ENCODE data around the gene GSG1L2.

The GSG1L2 gene

DNA sequence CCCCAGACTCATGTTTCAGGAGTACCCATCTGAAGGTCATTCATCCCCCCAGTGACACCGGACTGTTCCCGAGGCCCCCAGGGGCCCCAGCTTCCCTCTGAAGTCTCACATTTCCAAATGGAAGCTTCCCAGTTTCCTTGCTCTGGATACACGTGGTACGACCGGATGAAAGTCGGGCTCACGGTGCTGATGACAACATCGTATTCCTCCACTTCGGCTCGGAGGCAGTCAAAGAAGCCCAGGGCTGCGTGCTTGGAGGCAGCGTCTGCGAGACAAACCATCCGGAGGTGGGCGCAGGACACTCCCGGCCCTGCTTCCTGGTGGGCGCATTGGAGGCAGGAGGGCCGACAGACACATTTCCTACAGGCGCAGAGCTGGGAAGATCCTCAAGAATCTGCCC lies 49.2 kb downstream of the GSG1L2 start:
- no peaks in the 10 kb centered on the region for H3F3A ChIP-seq (ENCODE audit: insufficient read depth, low read length)
- H3K27me3 ChIP-seq (ENCODE audit: insufficient read depth, low read length), result peaks cover 5% of the 10 kb centered on the region; the same call in 1 of the 2 replicates
- no peak overlapping the region for H3K4me3 ChIP-seq (ENCODE audit: low read depth, low read length, poor library complexity, severe bottlenecking)
- no peaks in the 10 kb centered on the region for H4K20me1 ChIP-seq (ENCODE audit: insufficient read depth, low read length)
- H3K4me1 ChIP-seq (ENCODE audit: insufficient read depth, low read length, severe bottlenecking), result no peaks in the 10 kb centered on the region
- no peak overlapping the region for H3K27ac ChIP-seq (ENCODE audit: low read depth, low read length, poor library complexity, severe bottlenecking)
- no peaks in the 10 kb centered on the region for H3K36me3 ChIP-seq (ENCODE audit: insufficient read depth, low read length)
- no peak overlapping the region for H3K4me2 ChIP-seq (ENCODE audit: low read length)
- TF ChIP-seq, protein P1, sequence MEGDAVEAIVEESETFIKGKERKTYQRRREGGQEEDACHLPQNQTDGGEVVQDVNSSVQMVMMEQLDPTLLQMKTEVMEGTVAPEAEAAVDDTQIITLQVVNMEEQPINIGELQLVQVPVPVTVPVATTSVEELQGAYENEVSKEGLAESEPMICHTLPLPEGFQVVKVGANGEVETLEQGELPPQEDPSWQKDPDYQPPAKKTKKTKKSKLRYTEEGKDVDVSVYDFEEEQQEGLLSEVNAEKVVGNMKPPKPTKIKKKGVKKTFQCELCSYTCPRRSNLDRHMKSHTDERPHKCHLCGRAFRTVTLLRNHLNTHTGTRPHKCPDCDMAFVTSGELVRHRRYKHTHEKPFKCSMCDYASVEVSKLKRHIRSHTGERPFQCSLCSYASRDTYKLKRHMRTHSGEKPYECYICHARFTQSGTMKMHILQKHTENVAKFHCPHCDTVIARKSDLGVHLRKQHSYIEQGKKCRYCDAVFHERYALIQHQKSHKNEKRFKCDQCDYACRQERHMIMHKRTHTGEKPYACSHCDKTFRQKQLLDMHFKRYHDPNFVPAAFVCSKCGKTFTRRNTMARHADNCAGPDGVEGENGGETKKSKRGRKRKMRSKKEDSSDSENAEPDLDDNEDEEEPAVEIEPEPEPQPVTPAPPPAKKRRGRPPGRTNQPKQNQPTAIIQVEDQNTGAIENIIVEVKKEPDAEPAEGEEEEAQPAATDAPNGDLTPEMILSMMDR (IDR thresholded peaks at IDR 0.05; ENCODE audit: low read length), result no peak
- no peak for TF ChIP-seq EZH2 (IDR thresholded peaks at IDR 0.05; ENCODE audit: borderline replicate concordance, low read length)
- H3K9me3 ChIP-seq (ENCODE audit: low read length), result no peaks in the 10 kb centered on the region
- no peak overlapping the region for H2AFZ ChIP-seq (ENCODE audit: low read length)
- no peaks in the 10 kb centered on the region for H3K9me2 ChIP-seq (ENCODE audit: low read depth, low read length)
- H3K9ac ChIP-seq (ENCODE audit: low read length), result no peak overlapping the region
- no peaks in the 10 kb centered on the region for H3K79me2 ChIP-seq (ENCODE audit: insufficient read depth, low read length)

DNA sequence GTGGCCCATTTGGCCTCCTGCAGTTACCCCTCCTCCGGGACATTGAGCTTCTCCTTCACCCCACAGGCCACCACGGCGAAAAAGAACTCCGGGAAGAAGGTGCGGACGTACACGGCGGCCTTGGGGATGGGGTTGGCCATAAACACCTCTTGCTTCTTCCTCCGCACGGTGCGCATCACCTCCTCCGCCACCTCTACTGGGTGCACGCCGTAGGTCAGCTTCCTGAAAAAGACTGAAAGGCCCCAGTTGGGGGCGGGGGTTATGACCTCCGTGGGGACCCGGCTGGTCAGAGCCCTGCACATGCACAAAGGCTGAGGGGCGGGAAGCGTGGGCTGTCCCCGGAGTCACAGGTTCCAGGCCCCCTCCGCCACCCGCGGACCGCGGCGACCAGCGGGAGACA lies 50.4 kb downstream of the GSG1L2 start:
- no peaks in the 10 kb centered on the region for H3K36me3 ChIP-seq (ENCODE audit: insufficient read depth, low read length)

GRCh38 chr17:9769036-9769695 lies 52.7 kb downstream of the GSG1L2 start:
- no peaks in the 10 kb centered on the region for H3K9me3 ChIP-seq (ENCODE audit: low read length)
- no peaks in the 10 kb centered on the region for H3K4me1 ChIP-seq (ENCODE audit: insufficient read depth, low read length, severe bottlenecking)
- no peaks in the 10 kb centered on the region for H3K79me2 ChIP-seq (ENCODE audit: insufficient read depth, low read length)
- no peak overlapping the region for H2AFZ ChIP-seq (ENCODE audit: low read length)
- no peaks in the 10 kb centered on the region for H4K20me1 ChIP-seq (ENCODE audit: insufficient read depth, low read length)
- H3K27ac ChIP-seq (ENCODE audit: low read depth, low read length, poor library complexity, severe bottlenecking), result no peak overlapping the region
- H3K9ac ChIP-seq (ENCODE audit: low read length), result no peak overlapping the region
- no peaks in the 10 kb centered on the region for H3K27me3 ChIP-seq (ENCODE audit: insufficient read depth, low read length)
- no peak overlapping the region for H3K4me2 ChIP-seq (ENCODE audit: low read length)
- H3K9me2 ChIP-seq (ENCODE audit: low read depth, low read length), result no peaks in the 10 kb centered on the region
- H3K4me3 ChIP-seq (ENCODE audit: low read depth, low read length, poor library complexity, severe bottlenecking), result no peak overlapping the region
- H3F3A ChIP-seq (ENCODE audit: insufficient read depth, low read length), result no peaks in the 10 kb centered on the region
- H3K36me3 ChIP-seq (ENCODE audit: insufficient read depth, low read length), result no peaks in the 10 kb centered on the region
- TF ChIP-seq, protein P1 (IDR thresholded peaks at IDR 0.05; ENCODE audit: low read length), result no peak
- no peak for TF ChIP-seq EZH2 (IDR thresholded peaks at IDR 0.05; ENCODE audit: borderline replicate concordance, low read length)

More for the DNA sequence above, 50.4 kb downstream of the GSG1L2 start:
- no peaks in the 10 kb centered on the region for H3F3A ChIP-seq (ENCODE audit: insufficient read depth, low read length)
- no peak overlapping the region for H3K4me3 ChIP-seq (ENCODE audit: low read depth, low read length, poor library complexity, severe bottlenecking)
- no peaks in the 10 kb centered on the region for H3K79me2 ChIP-seq (ENCODE audit: insufficient read depth, low read length)
- no peak for TF ChIP-seq EZH2 (IDR thresholded peaks at IDR 0.05; ENCODE audit: borderline replicate concordance, low read length)
- TF ChIP-seq, protein P1 (IDR thresholded peaks at IDR 0.05; ENCODE audit: low read length), result no peak
- H3K27me3 ChIP-seq (ENCODE audit: insufficient read depth, low read length), result no peaks in the 10 kb centered on the region
- H4K20me1 ChIP-seq (ENCODE audit: insufficient read depth, low read length), result no peaks in the 10 kb centered on the region
- no peaks in the 10 kb centered on the region for H3K9me2 ChIP-seq (ENCODE audit: low read depth, low read length)
- no peak overlapping the region for H3K27ac ChIP-seq (ENCODE audit: low read depth, low read length, poor library complexity, severe bottlenecking)
- no peak overlapping the region for H3K4me2 ChIP-seq (ENCODE audit: low read length)
- no peaks in the 10 kb centered on the region for H3K4me1 ChIP-seq (ENCODE audit: insufficient read depth, low read length, severe bottlenecking)
- H3K9me3 ChIP-seq (ENCODE audit: low read length), result no peaks in the 10 kb centered on the region
- H3K9ac ChIP-seq (ENCODE audit: low read length), result no peak overlapping the region
- no peak overlapping the region for H2AFZ ChIP-seq (ENCODE audit: low read length)
